H1 (cell line): Measurements from ENCODE around the gene MSANTD3. TPM values are rescaled to one million over a fixed set of nuclear protein-coding genes. Genes with fewer than 3 reads are reported as not detected.

Experiments
- BRCA1 ChIP-seq: IDR thresholded peaks from 2 replicates; pipeline ENCODE4 v1.6.1; 2012; ENCODE audit warnings: low read depth, low read length, improper control_type of control experiment
- SIN3A ChIP-seq, 2 experiments: IDR thresholded peaks in 1 of 2; conservative IDR thresholded peaks in 1 of 2; 2 replicates each; pipeline ENCODE4 v1.6.1; 2011 to 2012; ENCODE audit warnings: low read length in 2 of 2, improper control_type of control experiment in 1 of 2, low read depth in 1 of 2, mild to moderate bottlenecking in 1 of 2
- SUZ12 ChIP-seq: fragments of 200-600 bp; sonication (generic); IDR thresholded peaks from 2 replicates; pipeline ENCODE4 v1.6.1; 2012; ENCODE audit warnings: mild to moderate bottlenecking, inconsistent platforms, low read length, moderate library complexity, mixed read lengths
- TEAD4 ChIP-seq: IDR thresholded peaks from 2 replicates; pipeline ENCODE4 v1.6.1; 2012; ENCODE audit warnings: low read depth, low read length, inconsistent platforms, mixed read lengths
- polyA plus RNA-seq, 7 experiments: library from polyadenylated mRNA; depleted of rRNA in 3 of 7; stranded (reverse) in 5 of 7; unstranded in 2 of 7; fragments of >200 nt in 5 of 7; fragments of 200-250 nt in 2 of 7; gene quantifications; 1 replicate in 5 of 7; 2 replicates in 1 of 7; 4 replicates in 1 of 7; pipeline versions ENCODE4 v1.2.1 to v1.2.3, GENCODE V29; 2011 to 2013; ENCODE audit warnings: missing spikeins in 2 of 7, mixed read lengths in 2 of 7
- total RNA-seq: library from RNA; stranded (reverse); fragmentation: NEBNext Ultra II Directional; extraction: Animal tissue kit (Norgen Biotek cat#: 25700); gene quantifications from 2 replicates; pipeline ENCODE4 v1.2.1, GENCODE V29; 2021

Gene MSANTD3
- total and polyA plus RNA-seq, 2 of the 8 experiments (the other 6 are each of a cell fraction or from before 2014, with no cell fraction given) = 12.0 to 41.3 TPM

- TF ChIP-seq SUZ12 (no peak), TEAD4 (no peak), BRCA1 (no peak), SIN3A (conservative IDR thresholded peaks at IDR 0.05 in 1 of 2, IDR thresholded peaks at IDR 0.05 in 1 of 2; ENCODE audit: low read depth in 1 of 2, low read length in 2 of 2) (no peak)
Measured at GRCh38 chr9:100486479-100487176, 59.7 kb downstream of the MSANTD3 start (continued).
